Sigmoid colon (tissue), 7 donors: ENCODE data around the gene TSPYL1. TPM values are rescaled to one million over a fixed set of nuclear protein-coding genes. Genes with fewer than 3 reads are reported as not detected.

Source experiments
- DNase-seq: peaks from one replicate; pipeline ENCODE4 v3.0.0-alpha.2; 2019
- H3K27ac ChIP-seq, 4 donors: fragments of 200-600 bp; sonication (generic); one replicate each; pipeline ENCODE4 v1.5.1; 2016 to 2019; ENCODE audit warnings: mild to moderate bottlenecking in 1 of 4
- H3K27me3 ChIP-seq, 3 donors: fragments of 200-600 bp; sonication (generic); one replicate each; pipeline ENCODE4 v1.5.1; 2019; ENCODE audit warnings: mild to moderate bottlenecking in 1 of 3
- H3K36me3 ChIP-seq, 4 donors: fragments of 200-600 bp; sonication (generic); one replicate each; pipeline ENCODE4 v1.5.1; 2016 to 2019
- H3K4me1 ChIP-seq, 4 donors: fragments of 200-600 bp; sonication (generic); one replicate each; pipeline ENCODE4 v1.5.1; 2017 to 2019
- H3K4me3 ChIP-seq, 4 donors: fragments of 200-600 bp; sonication (generic); one replicate each; pipeline ENCODE4 v1.5.1; 2017 to 2019; ENCODE audit warnings: mild to moderate bottlenecking in 2 of 4, moderate library complexity in 1 of 4
- H3K9me3 ChIP-seq, 4 donors: fragments of 200-600 bp in 3 of 4; sonication (generic) in 3 of 4; one replicate each; pipeline versions ENCODE4 v1.5.1 to v1.6.1; 2013 to 2019
- CTCF ChIP-seq, 4 experiments: fragments of 450-650 bp in 3 of 4; fragments of 200-600 bp in 1 of 4; IDR thresholded peaks; one replicate each; pipeline ENCODE4 v1.5.1; 2016 to 2019; ENCODE audit warnings: antibody characterized with exemption in 4 of 4, mild to moderate bottlenecking in 3 of 4, moderate library complexity in 2 of 4
- EP300 ChIP-seq, 4 donors: sonication (generic); formaldehyde crosslinking; IDR thresholded peaks; one replicate each; pipeline ENCODE4 v1.6.1; 2017; ENCODE audit warnings: antibody characterized with exemption in 4 of 4
- POLR2A ChIP-seq, 2 donors: fragments of 450-650 bp; IDR thresholded peaks; one replicate each; pipeline ENCODE4 v1.6.1; 2016; ENCODE audit warnings: antibody characterized with exemption in 2 of 2, mild to moderate bottlenecking in 2 of 2, moderate library complexity in 2 of 2
- POLR2AphosphoS5 ChIP-seq, 4 donors: sonication (generic); formaldehyde crosslinking; IDR thresholded peaks; one replicate each; pipeline ENCODE4 v1.6.1; 2017; ENCODE audit warnings: antibody characterized with exemption in 4 of 4
- WGBS, 2 donors: extraction: QIAGEN DNeasy Blood & Tissue Kit; methylation state at CpG; one replicate each; pipeline ENCODE4 v1.1.7; 2013; 5-methylcytosine and 5-hydroxymethylcytosine counted together
- intact Hi-C: fragments of 100-400 bp; cut with DNase I; formaldehyde crosslinking; loops from one replicate; pipeline ENCODE4 v1.15.1; 2023
- polyA plus RNA-seq, 3 donors: library from polyadenylated mRNA; stranded (reverse); fragments of 200-250 nt; gene quantifications; one replicate each; pipeline ENCODE4 v1.2.3, GENCODE V29; 2013
- total RNA-seq, 4 donors: library from RNA; depleted of rRNA; stranded (reverse); fragments of >200 nt; gene quantifications; one replicate each; pipeline ENCODE4 v1.1.0, GENCODE V29; 2016
- donor health status: healthy with polysubstance abuse.
- donor health status: Bipolar disorder and iron deficiency.
- donor health status: healthy.

Gene TSPYL1
- total RNA-seq (10 to 100 TPM; 52.8 to 79.6 (median 65.8) TPM), polyA plus RNA-seq (10 to 100 TPM; 24.6 to 39.0 (median 30.1) TPM)

GRCh38 chr6:116279232-116280160 is at the start of gene TSPYL1:
Gene TSPYL1, minus strand, starts transcription at chr6:116279930. Its CDS starts 100 bp downstream, at chr6:116279830.
- Histone ChIP-seq H3K36me3 (peaks cover 0 to 5% (median 1%) of the 10 kb centered on the region in 4 donors), H3K9me3 (no peaks in the 10 kb centered on the region), H3K27ac (peak within 1 kb of the TSS; percentile 98 to 100 (median 99)), H3K4me3 (peak within 1 kb of the TSS; percentile 87 to 94 (median 92)), H3K27me3 (no peaks in the 10 kb centered on the region), H3K4me1 (peaks cover 0 to 55% (median 49%) of the 10 kb centered on the region in 4 donors)
- WGBS, 2 donors: 0% methylated on average over 71 of the region's 71 CpGs
- peak; percentile 98 for DNase-seq
- peak; percentile 99 to 100 (median 99) for TF ChIP-seq POLR2AphosphoS5 (IDR thresholded peaks at IDR 0.05)
- no peak for TF ChIP-seq CTCF (IDR thresholded peaks at IDR 0.05)
- peak; percentile 98 for TF ChIP-seq POLR2A (IDR thresholded peaks at IDR 0.05)
- intact Hi-C loops: loop anchor here (1.0 to 5.0 kb wide), 4 partner anchors 25 to 293 kb away; partner anchors contain the start of genes CALHM5, RWDD1 and TSPYL4

GRCh38 chr6:116329156-116329555 is 49.4 kb upstream of the TSPYL1 start:
- intact Hi-C loops: no loop called here
- H3K27me3 ChIP-seq: no peaks in the 10 kb centered on the region
- no peak overlapping the region for H3K27ac ChIP-seq
- no peaks in the 10 kb centered on the region for H3K9me3 ChIP-seq
- no peaks in the 10 kb centered on the region for H3K36me3 ChIP-seq
- H3K4me1 ChIP-seq: peaks cover 0 to 12% (median 9%) of the 10 kb centered on the region in 4 donors
- TF ChIP-seq EP300 (IDR thresholded peaks at IDR 0.05): no peak
- no peak for TF ChIP-seq POLR2AphosphoS5 (IDR thresholded peaks at IDR 0.05)
- TF ChIP-seq POLR2A (IDR thresholded peaks at IDR 0.05): no peak
- TF ChIP-seq CTCF (IDR thresholded peaks at IDR 0.05): no peak
- H3K4me3 ChIP-seq: no peak overlapping the region
- no peak for DNase-seq

GRCh38 chr6:116328528-116328903 is 48.8 kb upstream of the TSPYL1 start:
- Histone ChIP-seq H3K4me1 (peaks cover 0 to 12% (median 9%) of the 10 kb centered on the region in 4 donors), H3K36me3 (no peaks in the 10 kb centered on the region), H3K9me3 (no peaks in the 10 kb centered on the region), H3K4me3 (no peak overlapping the region), H3K27ac (no peak overlapping the region), H3K27me3 (no peaks in the 10 kb centered on the region)
- WGBS, 2 donors: 72 to 87% methylated on average over 1 of the region's 1 CpG
- DNase-seq: no peak
- intact Hi-C loops: no loop called here
- no peak for TF ChIP-seq POLR2AphosphoS5 (IDR thresholded peaks at IDR 0.05)
- TF ChIP-seq CTCF (IDR thresholded peaks at IDR 0.05): no peak
- no peak for TF ChIP-seq POLR2A (IDR thresholded peaks at IDR 0.05)
- no peak for TF ChIP-seq EP300 (IDR thresholded peaks at IDR 0.05)

GRCh38 chr6:116327803-116328527 is 48.2 kb upstream of the TSPYL1 start:
- no peak overlapping the region for H3K4me3 ChIP-seq
- WGBS, 2 donors: 80 to 85% methylated on average over 6 of the region's 6 CpGs
- no peaks in the 10 kb centered on the region for H3K9me3 ChIP-seq
- no peak for DNase-seq
- no peaks in the 10 kb centered on the region for H3K36me3 ChIP-seq
- intact Hi-C loops: no loop called here
- peaks cover 0 to 12% (median 9%) of the 10 kb centered on the region in 4 donors for H3K4me1 ChIP-seq
- peak overlapping the region in 1 of 4 donors; percentile 1 for H3K27ac ChIP-seq
- no peaks in the 10 kb centered on the region for H3K27me3 ChIP-seq
- TF ChIP-seq CTCF (IDR thresholded peaks at IDR 0.05) (no peak), POLR2AphosphoS5 (IDR thresholded peaks at IDR 0.05) (no peak), POLR2A (IDR thresholded peaks at IDR 0.05) (no peak), EP300 (IDR thresholded peaks at IDR 0.05) (no peak)
